GM18526 (cell line): ENCODE data around the gene KRTAP13-1.

ENCODE experiments used
- POLR2A ChIP-seq: IDR thresholded peaks from 3 replicates; pipeline ENCODE4 v1.6.1; 2011; ENCODE audit not compliant: insufficient read length; ENCODE audit errors: extremely low read depth

The KRTAP13-1 gene

GRCh38 chr21:30439975-30440374 lies 44.1 kb downstream of the KRTAP13-1 start, which contains the start of gene KRTAP15-1:
Gene KRTAP15-1, plus strand, starts transcription at chr21:30440275. Its CDS starts 53 bp downstream, at chr21:30440328.
- TF ChIP-seq POLR2A = no peak

GRCh38 chr21:30443226-30443625 lies 47.4 kb downstream of the KRTAP13-1 start:
- no peak for TF ChIP-seq POLR2A

- TF ChIP-seq POLR2A = no peak
These were observed 48.4 kb downstream of the KRTAP13-1 start for GRCh38 chr21:30444204-30444603.
